ENCODE results near the gene YPEL5. TPM values are rescaled to one million over a fixed set of nuclear protein-coding genes. Genes with fewer than 3 reads are reported as not detected.

Gene YPEL5
- total RNA-seq, 1 experiment from 2014 or later = 27.1 TPM

DNA sequence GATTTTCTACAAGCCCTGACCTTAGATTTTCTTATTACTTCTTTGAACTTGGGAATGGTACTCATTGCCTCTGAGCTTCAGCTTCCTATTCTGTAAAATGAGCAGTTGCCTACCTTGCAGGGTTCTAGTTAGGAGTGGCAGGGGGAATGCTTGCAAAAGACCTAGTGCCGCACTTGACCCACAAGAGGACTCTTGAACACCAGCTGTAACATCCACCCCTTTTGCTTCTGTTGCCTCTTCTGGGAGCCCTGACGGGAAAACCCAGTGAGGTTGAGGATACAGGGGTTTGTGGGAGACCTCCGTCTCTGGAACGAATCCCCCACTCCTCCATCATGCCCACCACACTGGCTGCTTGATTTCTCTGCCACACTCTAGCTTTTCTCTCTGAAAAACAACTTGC lies 57.5 kb downstream of the YPEL5 start:
- Histone ChIP-seq H3K27me3 (ENCODE audit: insufficient read depth, low read length) (peaks cover 3% of the 10 kb centered on the region; the same call in 1 of the 2 replicates), H3K4me2 (ENCODE audit: low read length) (no peak overlapping the region), H3K4me3 (replicated peaks in 1 of 2; ENCODE audit: low read depth in 1 of 2, low read length in 2 of 2) (no peak overlapping the region), H3K36me3 (ENCODE audit: control insufficient read depth in 1 of 2, insufficient read depth in 2 of 2, low read length in 2 of 2) (no peaks in the 10 kb centered on the region), H2AFZ (ENCODE audit: low read depth, low read length, poor library complexity, severe bottlenecking) (no peak overlapping the region), H3K79me2 (ENCODE audit: insufficient read depth, low read length) (no peaks in the 10 kb centered on the region), H3K9ac (ENCODE audit: low read length) (no peak overlapping the region), H3K27ac (ENCODE audit: low read depth, low read length) (no peak overlapping the region), H4K20me1 (ENCODE audit: insufficient read depth) (no peaks in the 10 kb centered on the region), H3K4me1 (ENCODE audit: control insufficient read depth in 1 of 2, insufficient read depth in 2 of 2, low read length in 2 of 2) (peaks cover 0 to 4% of the 10 kb centered on the region in 2 experiments; a peak in 1 of 4 replicates), H3K9me3 (ENCODE audit: control insufficient read depth in 1 of 2, insufficient read depth in 1 of 2, low read depth in 1 of 2, low read length in 2 of 2) (no peaks in the 10 kb centered on the region), H3K9me2 (ENCODE audit: insufficient read depth) (no peaks in the 10 kb centered on the region)
- DNase-seq (ENCODE audit: low read depth, low spot score) (no peak), ATAC-seq (no peak)
- ChIA-PET CTCF (interaction anchor here (2.3 kb wide), 1 partner anchor 507 kb away, joined by 8 read pairs; no protein-coding TSS in a partner anchor), POLR2A (interaction anchor here (0.7 kb wide), 1 partner anchor 456 kb away, joined by 3 read pairs; no protein-coding TSS in a partner anchor), RAD21 (ENCODE audit: low non-redundant PET in 1 of 2, low total read pairs in 2 of 2, uncharacterized antibody in 2 of 2, unreplicated experiment in 2 of 2) (no interaction called here)
- no TSS peak for BruUV-seq (replicated peaks)
- intact Hi-C loops (cut with micrococcal nuclease) = no loop called here
- no peak for TF ChIP-seq EZH2 (IDR thresholded peaks at IDR 0.05)
- no peak for TF ChIP-seq POLR2AphosphoS5 (IDR thresholded peaks at IDR 0.05; ENCODE audit: low read depth, low read length)
- no peak for TF ChIP-seq ZNF274 (IDR thresholded peaks at IDR 0.05; ENCODE audit: low read depth, low read length)
- TF ChIP-seq, protein P1, sequence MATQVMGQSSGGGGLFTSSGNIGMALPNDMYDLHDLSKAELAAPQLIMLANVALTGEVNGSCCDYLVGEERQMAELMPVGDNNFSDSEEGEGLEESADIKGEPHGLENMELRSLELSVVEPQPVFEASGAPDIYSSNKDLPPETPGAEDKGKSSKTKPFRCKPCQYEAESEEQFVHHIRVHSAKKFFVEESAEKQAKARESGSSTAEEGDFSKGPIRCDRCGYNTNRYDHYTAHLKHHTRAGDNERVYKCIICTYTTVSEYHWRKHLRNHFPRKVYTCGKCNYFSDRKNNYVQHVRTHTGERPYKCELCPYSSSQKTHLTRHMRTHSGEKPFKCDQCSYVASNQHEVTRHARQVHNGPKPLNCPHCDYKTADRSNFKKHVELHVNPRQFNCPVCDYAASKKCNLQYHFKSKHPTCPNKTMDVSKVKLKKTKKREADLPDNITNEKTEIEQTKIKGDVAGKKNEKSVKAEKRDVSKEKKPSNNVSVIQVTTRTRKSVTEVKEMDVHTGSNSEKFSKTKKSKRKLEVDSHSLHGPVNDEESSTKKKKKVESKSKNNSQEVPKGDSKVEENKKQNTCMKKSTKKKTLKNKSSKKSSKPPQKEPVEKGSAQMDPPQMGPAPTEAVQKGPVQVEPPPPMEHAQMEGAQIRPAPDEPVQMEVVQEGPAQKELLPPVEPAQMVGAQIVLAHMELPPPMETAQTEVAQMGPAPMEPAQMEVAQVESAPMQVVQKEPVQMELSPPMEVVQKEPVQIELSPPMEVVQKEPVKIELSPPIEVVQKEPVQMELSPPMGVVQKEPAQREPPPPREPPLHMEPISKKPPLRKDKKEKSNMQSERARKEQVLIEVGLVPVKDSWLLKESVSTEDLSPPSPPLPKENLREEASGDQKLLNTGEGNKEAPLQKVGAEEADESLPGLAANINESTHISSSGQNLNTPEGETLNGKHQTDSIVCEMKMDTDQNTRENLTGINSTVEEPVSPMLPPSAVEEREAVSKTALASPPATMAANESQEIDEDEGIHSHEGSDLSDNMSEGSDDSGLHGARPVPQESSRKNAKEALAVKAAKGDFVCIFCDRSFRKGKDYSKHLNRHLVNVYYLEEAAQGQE (IDR thresholded peaks at IDR 0.05; ENCODE audit: low read depth) = no peak
- no peak for TF ChIP-seq SIN3A (IDR thresholded peaks at IDR 0.05; ENCODE audit: low read depth)
- TF ChIP-seq POLR2A (IDR thresholded peaks at IDR 0.05; ENCODE audit: borderline replicate concordance, extremely low read depth, insufficient read depth, insufficient read length) = no peak
- no peak for TF ChIP-seq JUND (IDR thresholded peaks at IDR 0.05)
- no peak for TF ChIP-seq EGR1 (IDR thresholded peaks at IDR 0.05; ENCODE audit: low read depth)
- TF ChIP-seq, protein P2, sequence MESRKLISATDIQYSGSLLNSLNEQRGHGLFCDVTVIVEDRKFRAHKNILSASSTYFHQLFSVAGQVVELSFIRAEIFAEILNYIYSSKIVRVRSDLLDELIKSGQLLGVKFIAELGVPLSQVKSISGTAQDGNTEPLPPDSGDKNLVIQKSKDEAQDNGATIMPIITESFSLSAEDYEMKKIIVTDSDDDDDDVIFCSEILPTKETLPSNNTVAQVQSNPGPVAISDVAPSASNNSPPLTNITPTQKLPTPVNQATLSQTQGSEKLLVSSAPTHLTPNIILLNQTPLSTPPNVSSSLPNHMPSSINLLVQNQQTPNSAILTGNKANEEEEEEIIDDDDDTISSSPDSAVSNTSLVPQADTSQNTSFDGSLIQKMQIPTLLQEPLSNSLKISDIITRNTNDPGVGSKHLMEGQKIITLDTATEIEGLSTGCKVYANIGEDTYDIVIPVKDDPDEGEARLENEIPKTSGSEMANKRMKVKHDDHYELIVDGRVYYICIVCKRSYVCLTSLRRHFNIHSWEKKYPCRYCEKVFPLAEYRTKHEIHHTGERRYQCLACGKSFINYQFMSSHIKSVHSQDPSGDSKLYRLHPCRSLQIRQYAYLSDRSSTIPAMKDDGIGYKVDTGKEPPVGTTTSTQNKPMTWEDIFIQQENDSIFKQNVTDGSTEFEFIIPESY (IDR thresholded peaks at IDR 0.05; ENCODE audit: extremely low read depth, insufficient replicate concordance, low read length) = no peak
- TF ChIP-seq, protein P3, sequence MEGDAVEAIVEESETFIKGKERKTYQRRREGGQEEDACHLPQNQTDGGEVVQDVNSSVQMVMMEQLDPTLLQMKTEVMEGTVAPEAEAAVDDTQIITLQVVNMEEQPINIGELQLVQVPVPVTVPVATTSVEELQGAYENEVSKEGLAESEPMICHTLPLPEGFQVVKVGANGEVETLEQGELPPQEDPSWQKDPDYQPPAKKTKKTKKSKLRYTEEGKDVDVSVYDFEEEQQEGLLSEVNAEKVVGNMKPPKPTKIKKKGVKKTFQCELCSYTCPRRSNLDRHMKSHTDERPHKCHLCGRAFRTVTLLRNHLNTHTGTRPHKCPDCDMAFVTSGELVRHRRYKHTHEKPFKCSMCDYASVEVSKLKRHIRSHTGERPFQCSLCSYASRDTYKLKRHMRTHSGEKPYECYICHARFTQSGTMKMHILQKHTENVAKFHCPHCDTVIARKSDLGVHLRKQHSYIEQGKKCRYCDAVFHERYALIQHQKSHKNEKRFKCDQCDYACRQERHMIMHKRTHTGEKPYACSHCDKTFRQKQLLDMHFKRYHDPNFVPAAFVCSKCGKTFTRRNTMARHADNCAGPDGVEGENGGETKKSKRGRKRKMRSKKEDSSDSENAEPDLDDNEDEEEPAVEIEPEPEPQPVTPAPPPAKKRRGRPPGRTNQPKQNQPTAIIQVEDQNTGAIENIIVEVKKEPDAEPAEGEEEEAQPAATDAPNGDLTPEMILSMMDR (IDR thresholded peaks at IDR 0.05 in 2 of 3, conservative IDR thresholded peaks at IDR 0.05 in 1 of 3; ENCODE audit: borderline replicate concordance in 1 of 3, insufficient read depth in 1 of 3, low read depth in 2 of 3, low read length in 2 of 3) = no peak

Measured in HCT116 (cell line).